ENCODE data around the gene ZWILCH. TPM values are rescaled to one million over a fixed set of nuclear protein-coding genes. Genes with fewer than 3 reads are reported as not detected.
"Not testable (repeated sequence)": the region's sequence is repeated elsewhere in the genome, so short reads cannot be mapped to it uniquely, and the experiment has no call there.

The ZWILCH gene
- total RNA-seq, 4 donors from 2014 or later = 2.0 to 6.0 (median 2.9) TPM

DNA sequence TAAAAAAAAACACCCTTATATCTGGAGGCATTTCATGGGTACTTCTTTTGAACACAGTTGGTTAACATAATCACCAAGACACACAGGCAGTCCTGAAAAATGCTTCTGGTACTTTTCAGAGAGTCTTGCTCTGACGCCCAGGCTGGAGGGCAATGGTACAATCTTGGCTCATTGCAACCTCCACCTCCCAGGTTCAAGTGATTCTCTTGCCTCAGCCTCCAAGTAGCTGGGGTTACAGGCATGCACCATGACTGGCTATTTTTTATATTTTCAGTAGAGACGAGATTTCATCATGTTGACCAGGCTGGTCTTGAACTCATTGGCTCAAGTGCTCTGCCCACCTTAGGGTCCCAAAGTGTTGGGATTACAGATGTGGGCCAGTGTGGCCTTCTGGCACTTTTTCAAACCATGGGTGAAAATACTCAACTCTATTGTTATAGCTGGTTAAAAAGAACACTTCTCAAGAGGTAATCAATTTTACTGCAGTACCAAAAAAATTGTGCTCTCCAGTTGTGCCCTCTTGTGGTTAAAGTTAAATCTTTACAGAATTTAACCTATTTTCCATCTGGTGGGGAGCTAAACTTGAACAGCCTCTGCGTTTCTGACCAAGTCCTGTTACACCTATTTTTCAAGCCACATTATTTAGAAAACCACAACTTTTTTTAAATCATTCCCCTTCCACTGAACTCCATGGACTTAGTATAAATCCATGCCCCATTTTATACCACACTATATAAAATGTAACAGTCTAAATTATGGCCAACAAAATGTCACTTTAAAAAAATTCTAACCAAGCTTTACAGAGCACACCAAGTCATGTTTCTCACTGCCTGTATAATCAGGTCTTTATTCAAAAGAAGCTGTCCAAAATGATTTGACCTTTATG is 6.4 kb upstream of the ZWILCH start:
- Histone ChIP-seq H3K4me1 (peaks cover 12 to 61% (median 21%) of the 10 kb centered on the region in 3 donors), H3K9me3 (no peaks in the 10 kb centered on the region), H3K36me3 (peaks cover 3 to 76% of the 10 kb centered on the region in 2 donors), H3K4me3 (no peak overlapping the region), H3K27ac (peak overlapping the region in 3 of 4 donors; percentile 86 to 89 (median 89)), H3K27me3 (no peaks in the 10 kb centered on the region)
- TF ChIP-seq POLR2A (IDR thresholded peaks at IDR 0.05) = no peak
- TF ChIP-seq, protein P1, sequence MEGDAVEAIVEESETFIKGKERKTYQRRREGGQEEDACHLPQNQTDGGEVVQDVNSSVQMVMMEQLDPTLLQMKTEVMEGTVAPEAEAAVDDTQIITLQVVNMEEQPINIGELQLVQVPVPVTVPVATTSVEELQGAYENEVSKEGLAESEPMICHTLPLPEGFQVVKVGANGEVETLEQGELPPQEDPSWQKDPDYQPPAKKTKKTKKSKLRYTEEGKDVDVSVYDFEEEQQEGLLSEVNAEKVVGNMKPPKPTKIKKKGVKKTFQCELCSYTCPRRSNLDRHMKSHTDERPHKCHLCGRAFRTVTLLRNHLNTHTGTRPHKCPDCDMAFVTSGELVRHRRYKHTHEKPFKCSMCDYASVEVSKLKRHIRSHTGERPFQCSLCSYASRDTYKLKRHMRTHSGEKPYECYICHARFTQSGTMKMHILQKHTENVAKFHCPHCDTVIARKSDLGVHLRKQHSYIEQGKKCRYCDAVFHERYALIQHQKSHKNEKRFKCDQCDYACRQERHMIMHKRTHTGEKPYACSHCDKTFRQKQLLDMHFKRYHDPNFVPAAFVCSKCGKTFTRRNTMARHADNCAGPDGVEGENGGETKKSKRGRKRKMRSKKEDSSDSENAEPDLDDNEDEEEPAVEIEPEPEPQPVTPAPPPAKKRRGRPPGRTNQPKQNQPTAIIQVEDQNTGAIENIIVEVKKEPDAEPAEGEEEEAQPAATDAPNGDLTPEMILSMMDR (IDR thresholded peaks at IDR 0.05) = peak; percentile 30 to 40 (median 36)
- ATAC-seq = no peak
- 25 to 36% methylated on average over 2 to 3 of the region's 3 CpGs for WGBS, 2 donors (ENCODE audit: low coverage in 1 of 2)

DNA sequence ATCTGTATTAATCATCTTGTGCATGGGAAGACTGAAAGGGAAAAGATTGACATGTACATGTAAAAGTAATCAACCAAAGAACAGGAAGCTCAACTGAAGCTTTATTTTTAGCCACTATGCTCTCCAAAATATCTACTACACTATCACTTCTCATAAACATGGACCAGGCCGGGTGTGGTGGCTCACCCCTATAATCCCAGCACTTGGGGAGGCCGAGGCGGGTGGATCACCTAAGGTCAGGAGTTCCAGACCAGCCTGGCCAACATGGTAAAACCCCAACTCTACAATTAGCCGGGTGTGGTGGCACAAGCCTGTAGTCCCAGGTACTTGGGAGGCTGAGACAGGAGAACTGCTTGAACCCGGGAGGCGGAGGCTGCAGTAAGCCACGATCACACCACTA is 4.8 kb upstream of the ZWILCH start:
- ATAC-seq = not testable (repeated sequence)
- H3K36me3 ChIP-seq = peaks cover 3 to 60% of the 10 kb centered on the region in 2 donors
- 80% methylated on average over 1 of the region's 7 CpGs; no CpG with 5 or more reads in 1 of the 2 donors for WGBS, 2 donors (ENCODE audit: low coverage in 1 of 2)

DNA sequence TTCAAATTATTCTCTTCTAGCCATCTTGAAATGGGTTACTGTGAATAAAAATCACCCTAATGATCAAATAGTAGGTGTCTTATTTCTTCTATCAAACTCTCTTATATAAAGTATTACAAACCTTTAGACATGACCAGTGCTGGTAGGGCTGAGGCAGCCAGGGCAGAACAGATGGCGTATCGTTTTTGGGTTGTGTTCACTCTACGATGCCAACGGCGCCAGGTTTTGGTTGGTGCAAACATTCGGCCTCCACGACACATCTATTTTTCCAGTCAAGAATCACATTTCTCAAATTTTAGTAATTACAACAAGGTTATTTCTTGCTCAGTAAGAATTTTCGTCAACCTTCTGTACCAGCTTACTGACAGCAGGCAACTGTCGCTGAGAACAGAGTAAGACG is 2.6 kb upstream of the ZWILCH start:
- Histone ChIP-seq H3K4me3 (no peak overlapping the region), H3K36me3 (peaks cover 3 to 54% of the 10 kb centered on the region in 2 donors)

More for the DNA sequence above, 4.8 kb upstream of the ZWILCH start:
- peaks cover 12 to 59% (median 23%) of the 10 kb centered on the region in 3 donors for H3K4me1 ChIP-seq
- not testable (repeated sequence) for H3K27ac ChIP-seq, H3K27me3 ChIP-seq, H3K9me3 ChIP-seq, H3K4me3 ChIP-seq

DNA sequence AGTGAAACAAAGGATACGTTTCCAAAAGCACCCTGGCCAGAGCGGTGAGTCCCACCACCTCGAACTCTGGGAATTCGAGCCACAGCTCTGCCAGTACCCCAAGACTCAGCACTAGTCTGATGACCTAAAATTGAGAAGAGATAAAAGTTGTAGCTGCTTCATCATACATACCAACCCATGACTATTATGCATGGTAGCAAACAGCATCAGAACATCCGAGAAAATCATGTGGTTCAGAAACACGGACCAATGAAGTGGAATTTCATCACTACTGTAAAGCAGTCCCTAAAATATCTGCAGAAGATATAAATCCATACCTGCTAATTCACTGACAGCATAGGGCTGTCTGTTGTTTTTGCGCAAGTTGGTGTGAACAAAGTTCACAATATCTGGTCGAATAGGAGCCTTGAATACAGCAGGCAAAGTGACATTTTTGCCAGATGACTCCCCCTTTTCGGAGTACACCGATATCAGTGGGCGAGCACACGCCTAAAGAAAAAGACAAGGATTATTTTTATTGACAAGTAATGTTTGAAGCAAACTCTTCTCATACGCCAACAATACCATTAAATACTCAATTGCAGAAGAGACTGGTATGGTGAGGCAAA is 2.0 kb upstream of the ZWILCH start:
- peak overlapping the region in 1 of 2 donors; percentile 89 for H3K4me3 ChIP-seq
- H3K36me3 ChIP-seq = peaks cover 3 to 52% of the 10 kb centered on the region in 2 donors
- WGBS, 2 donors (ENCODE audit: low coverage in 1 of 2) = 53 to 65% methylated on average over 9 to 13 of the region's 13 CpGs
- peaks cover 8 to 46% (median 17%) of the 10 kb centered on the region in 3 donors for H3K4me1 ChIP-seq
- H3K9me3 ChIP-seq, ATAC-seq, H3K27me3 ChIP-seq: not testable (repeated sequence)
- peak overlapping the region in 2 of 4 donors; percentile 84 to 93 for H3K27ac ChIP-seq

More for the DNA sequence above, 2.6 kb upstream of the ZWILCH start:
- ATAC-seq = no peak
- Histone ChIP-seq H3K4me1 (peaks cover 8 to 51% (median 17%) of the 10 kb centered on the region in 3 donors), H3K27me3 (no peaks in the 10 kb centered on the region), H3K9me3 (no peaks in the 10 kb centered on the region), H3K27ac (no peak overlapping the region)
- TF ChIP-seq POLR2A (IDR thresholded peaks at IDR 0.05) (no peak), POLR2AphosphoS5 (IDR thresholded peaks at IDR 0.05) (no peak), EP300 (IDR thresholded peaks at IDR 0.05) (no peak)
- TF ChIP-seq, protein P1 (IDR thresholded peaks at IDR 0.05) = no peak
- 63 to 70% methylated on average over 7 to 10 of the region's 10 CpGs for WGBS, 2 donors (ENCODE audit: low coverage in 1 of 2)

DNA sequence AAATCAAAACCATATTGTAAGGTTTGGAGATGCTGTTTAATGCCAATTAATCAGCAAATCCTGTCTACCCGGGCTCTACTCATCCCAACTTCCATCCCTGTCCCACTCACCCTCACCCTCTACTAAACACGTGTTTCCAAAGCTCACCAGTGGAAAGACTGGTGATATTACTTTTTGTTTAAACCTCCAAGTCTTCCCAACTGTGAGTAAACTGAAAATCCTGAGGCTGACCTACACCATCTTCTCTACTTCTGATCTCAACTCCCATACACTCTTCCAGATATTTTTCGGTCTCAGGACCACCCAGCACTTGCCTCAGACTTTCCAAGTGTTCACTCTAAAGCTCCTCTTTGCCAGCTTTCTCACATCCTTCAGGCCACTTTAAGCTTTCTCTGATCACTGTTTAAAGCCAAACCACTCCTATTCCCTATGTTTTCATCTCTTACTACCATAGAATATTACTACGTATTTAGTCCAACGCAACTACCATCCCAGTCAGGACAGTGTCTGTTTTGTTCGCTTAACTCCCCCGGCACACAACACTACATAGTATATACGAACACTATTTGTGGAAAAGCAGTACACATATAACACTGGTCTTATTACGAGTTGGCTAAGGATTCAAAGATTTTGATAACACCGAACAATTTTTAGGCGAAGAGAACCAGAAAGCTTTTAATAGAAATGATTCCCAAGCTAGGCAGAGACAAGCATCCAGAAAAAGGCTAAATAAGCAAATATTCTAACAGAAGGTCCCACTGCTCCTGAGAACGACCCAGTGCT is 1.2 kb upstream of the ZWILCH start:
- H3K36me3 ChIP-seq = peaks cover 3 to 43% of the 10 kb centered on the region in 2 donors
- peak overlapping the region; percentile 84 to 93 (median 89) for H3K27ac ChIP-seq
- H3K4me1 ChIP-seq = peaks cover 8 to 39% (median 17%) of the 10 kb centered on the region in 3 donors
- no peaks in the 10 kb centered on the region for H3K27me3 ChIP-seq
- H3K4me3 ChIP-seq = peak overlapping the region; percentile 86 to 89
- no peaks in the 10 kb centered on the region for H3K9me3 ChIP-seq
- WGBS, 2 donors (ENCODE audit: low coverage in 1 of 2) = 0 to 1% methylated on average over 8 to 12 of the region's 12 CpGs
- TF ChIP-seq EP300 (IDR thresholded peaks at IDR 0.05) (no peak), POLR2A (IDR thresholded peaks at IDR 0.05) (no peak), POLR2AphosphoS5 (IDR thresholded peaks at IDR 0.05) (no peak)
- TF ChIP-seq, protein P1 (IDR thresholded peaks at IDR 0.05) = no peak
- ATAC-seq = no peak
